GM12878 (cell line): Measurements from ENCODE around the gene SMPD4. TPM values are rescaled to one million over a fixed set of nuclear protein-coding genes. Genes with fewer than 3 reads are reported as not detected.

Experiments
- ATAC-seq: fragments of 200-7000 bp; cut with Tn5 transposase; 3 replicates; pipeline ENCODE4 v1.9.1; 2020; ENCODE audit warnings: mild to moderate bottlenecking, moderate library complexity
- BruUV-seq: library from RNA; stranded (reverse); fragments of 400-500 nt; replicated peaks from 2 replicates; lab custom pipeline; 2021; lab: Mats Ljungman, UMichigan
- CTCF ChIA-PET: fragments of 300-600 bp; sonication (Branson Sonifier 250); formaldehyde crosslinking; extraction: SDS; loops from one replicate; lab custom pipeline; 2021; ENCODE audit warnings: inconsistent platforms; lab: Yijun Ruan, JAX
- POLR2A ChIA-PET: fragments of 350-600 bp; formaldehyde crosslinking; extraction: SDS; loops from one replicate; lab custom pipeline; 2021; ENCODE audit warnings: inconsistent platforms; lab: Charles Lee
- RAD21 ChIA-PET: fragments of 300-600 bp; sonication (Branson Sonifier 250); formaldehyde crosslinking; loops from one replicate; lab custom pipeline; 2023; ENCODE audit warnings: antibody characterized with exemption; ENCODE audit not compliant: unreplicated experiment; lab: Charles Lee
- SMC1A ChIA-PET: fragments of 300-600 bp; sonication (Branson Sonifier 250); formaldehyde crosslinking; loops from one replicate; lab custom pipeline; 2023; ENCODE audit not compliant: unreplicated experiment, uncharacterized antibody; lab: Charles Lee
- DNase-seq: peaks from one replicate; pipeline ENCODE4 v3.0.0-alpha.2; 2011; ENCODE audit warnings: low read depth, low spot score
- FAIRE-seq: peaks from 3 replicates; lab custom pipeline; 2011; peaks lifted over from hg19 to GRCh38; lab: Jason Lieb, UNC
- H2AFZ ChIP-seq: 2 replicates; pipeline ENCODE4 v1.6.0; 2011; ENCODE audit warnings: low read depth, low read length, control low read depth; ENCODE audit not compliant: control insufficient read depth
- H3K27ac ChIP-seq: 2 replicates; pipeline ENCODE4 v1.5.1; 2011; ENCODE audit warnings: control low read depth; ENCODE audit not compliant: control insufficient read depth, insufficient read depth
- H3K27me3 ChIP-seq, 2 experiments: replicated peaks in 1 of 2; 2 replicates each; pipeline versions ENCODE4 v1.6.0 to v1.6.1; 2011; ENCODE audit warnings: low read length in 1 of 2; ENCODE audit not compliant: control insufficient read depth in 2 of 2, insufficient read depth in 2 of 2
- H3K36me3 ChIP-seq, 2 experiments: 2 replicates each; pipeline ENCODE4 v1.5.1; 2011; ENCODE audit warnings: low read length in 1 of 2; ENCODE audit not compliant: control insufficient read depth in 2 of 2, insufficient read depth in 2 of 2
- H3K4me1 ChIP-seq: 2 replicates; pipeline ENCODE4 v1.6.1; 2011; ENCODE audit warnings: mild to moderate bottlenecking, low read length, moderate library complexity, mixed read lengths; ENCODE audit not compliant: control insufficient read depth, insufficient read depth
- H3K4me2 ChIP-seq: 2 replicates; pipeline ENCODE4 v1.6.0; 2011; ENCODE audit warnings: control low read depth; ENCODE audit not compliant: control insufficient read depth, insufficient read depth
- H3K4me3 ChIP-seq: fragments of 200-600 bp; sonication (generic); 2 replicates; pipeline ENCODE4 v1.5.1; 2016
- H3K79me2 ChIP-seq: 2 replicates; pipeline ENCODE4 v1.6.0; 2011; ENCODE audit warnings: low read length; ENCODE audit not compliant: control insufficient read depth, insufficient read depth
- H3K9ac ChIP-seq: 2 replicates; pipeline ENCODE4 v1.8.0; 2011; ENCODE audit warnings: low read length, control low read depth, mixed read lengths; ENCODE audit not compliant: control insufficient read depth, insufficient read depth
- H3K9me3 ChIP-seq: replicated peaks from 3 replicates; pipeline ENCODE4 v1.5.1; 2011; ENCODE audit warnings: mild to moderate bottlenecking, low read length; ENCODE audit not compliant: control insufficient read depth, insufficient read depth
- H4K20me1 ChIP-seq: 2 replicates; pipeline ENCODE4 v1.6.0; 2011; ENCODE audit not compliant: control insufficient read depth, insufficient read depth
- BMI1 ChIP-seq: fragments of 450-650 bp; IDR thresholded peaks from 2 replicates; pipeline ENCODE4 v1.6.1; 2016; ENCODE audit warnings: mild to moderate bottlenecking, moderate library complexity, borderline replicate concordance
- EZH2 ChIP-seq: IDR thresholded peaks from 2 replicates; pipeline ENCODE4 v1.6.1; 2012; ENCODE audit warnings: low read depth, mild to moderate bottlenecking, control low read depth, inconsistent platforms, low read length, borderline replicate concordance; ENCODE audit not compliant: control insufficient read depth
- MXI1 ChIP-seq: fragments of 150-350 bp; IDR thresholded peaks from 2 replicates; pipeline ENCODE4 v1.6.1; 2011; ENCODE audit warnings: low read depth, mild to moderate bottlenecking, inconsistent platforms, low read length, improper control_type of control experiment
- NFIC ChIP-seq: IDR thresholded peaks from 2 replicates; pipeline ENCODE4 v1.6.1; 2012; ENCODE audit warnings: low read depth, mild to moderate bottlenecking, inconsistent platforms, low read length, moderate library complexity
- NFYA ChIP-seq: IDR thresholded peaks from 2 replicates; pipeline ENCODE4 v1.6.1; 2011; ENCODE audit warnings: low read depth, mild to moderate bottlenecking, low read length, improper control_type of control experiment, borderline replicate concordance
- NFYB ChIP-seq: IDR thresholded peaks from 2 replicates; pipeline ENCODE4 v1.6.1; 2011; ENCODE audit warnings: low read depth, mild to moderate bottlenecking, low read length, improper control_type of control experiment, moderate library complexity; ENCODE audit not compliant: insufficient read depth
- NR2F1 ChIP-seq: fragments of 450-650 bp; conservative IDR thresholded peaks from 2 replicates; pipeline ENCODE4 v1.6.1; 2017; ENCODE audit warnings: mild to moderate bottlenecking
- RFX5 ChIP-seq: IDR thresholded peaks from 2 replicates; pipeline ENCODE4 v1.6.1; 2011; ENCODE audit warnings: low read depth, low read length, improper control_type of control experiment
- TARDBP ChIP-seq: IDR thresholded peaks from 2 replicates; pipeline ENCODE4 v1.6.1; 2016; ENCODE audit warnings: borderline replicate concordance
- ZZZ3 ChIP-seq: IDR thresholded peaks from 2 replicates; pipeline ENCODE4 v1.6.1; 2011; ENCODE audit warnings: low read depth; ENCODE audit not compliant: control insufficient read depth, insufficient read length
- WGBS: methylation state at CpG from one replicate; pipeline ENCODE4 v1.1.6; 2016; ENCODE audit warnings: low lambda C conversion rate; ENCODE audit not compliant: insufficient replicate concordance, insufficient coverage; ENCODE audit errors: missing lambda C conversion rate; 5-methylcytosine and 5-hydroxymethylcytosine counted together
- in situ Hi-C: fragments of 300-500 bp; cut with MboI; formaldehyde crosslinking; loops from 9 replicates; pipeline ENCODE4 v1.14.3; 2018; ENCODE audit warnings: mixed read lengths
- intact Hi-C: fragments of 100-400 bp; cut with micrococcal nuclease; formaldehyde crosslinking; loops from one replicate; pipeline ENCODE4 v1.14.2; 2022; ENCODE audit not compliant: unreplicated experiment
- polyA plus RNA-seq, 11 experiments: library from polyadenylated mRNA; depleted of rRNA in 4 of 11; unstranded in 6 of 11; stranded (reverse) in 5 of 11; fragments of >200 nt; fragmentation: Nextera tagmentation in 4 of 11; fragmentation: Illumina TruSeq in 1 of 11; extraction: Ambion mirVana in 4 of 11; extraction: Trizol in 1 of 11; gene quantifications; 1 replicate in 1 of 11; 2 replicates in 10 of 11; pipeline versions ENCODE4 v1.2.1 to v1.2.3, GENCODE V29; 2011 to 2016; ENCODE audit warnings: inconsistent platforms in 2 of 11, missing spikeins in 2 of 11, low read depth in 1 of 11
- total RNA-seq, 4 experiments: library from RNA; depleted of rRNA in 3 of 4; stranded (reverse); fragments of >200 nt in 3 of 4; fragmentation: Illumina TruSeq in 1 of 4; extraction: Trizol in 1 of 4; gene quantifications; 2 replicates each; pipeline versions ENCODE4 v1.2.1 to v1.2.3, GENCODE V29; 2013 to 2021
- TF ChIP-seq, protein P1 (sequence below): fragments of 450-650 bp; IDR thresholded peaks from 2 replicates; pipeline ENCODE4 v1.6.1; 2017; ENCODE audit warnings: mild to moderate bottlenecking, moderate library complexity
- TF ChIP-seq, protein P2 (sequence below): fragments of 450-650 bp; IDR thresholded peaks from 2 replicates; pipeline ENCODE4 v1.6.1; 2017; ENCODE audit warnings: mild to moderate bottlenecking, moderate library complexity
- TF ChIP-seq, protein P3 (sequence below): IDR thresholded peaks from 2 replicates; pipeline ENCODE4 v1.6.1; 2011; ENCODE audit warnings: low read depth, low read length, improper control_type of control experiment, borderline replicate concordance

Gene SMPD4
- total and polyA plus RNA-seq, 10 of the 15 experiments (the other 5 are each of a cell fraction or from before 2014, with no cell fraction given): 5.0 to 82.0 (median 45.7) TPM

DNA sequence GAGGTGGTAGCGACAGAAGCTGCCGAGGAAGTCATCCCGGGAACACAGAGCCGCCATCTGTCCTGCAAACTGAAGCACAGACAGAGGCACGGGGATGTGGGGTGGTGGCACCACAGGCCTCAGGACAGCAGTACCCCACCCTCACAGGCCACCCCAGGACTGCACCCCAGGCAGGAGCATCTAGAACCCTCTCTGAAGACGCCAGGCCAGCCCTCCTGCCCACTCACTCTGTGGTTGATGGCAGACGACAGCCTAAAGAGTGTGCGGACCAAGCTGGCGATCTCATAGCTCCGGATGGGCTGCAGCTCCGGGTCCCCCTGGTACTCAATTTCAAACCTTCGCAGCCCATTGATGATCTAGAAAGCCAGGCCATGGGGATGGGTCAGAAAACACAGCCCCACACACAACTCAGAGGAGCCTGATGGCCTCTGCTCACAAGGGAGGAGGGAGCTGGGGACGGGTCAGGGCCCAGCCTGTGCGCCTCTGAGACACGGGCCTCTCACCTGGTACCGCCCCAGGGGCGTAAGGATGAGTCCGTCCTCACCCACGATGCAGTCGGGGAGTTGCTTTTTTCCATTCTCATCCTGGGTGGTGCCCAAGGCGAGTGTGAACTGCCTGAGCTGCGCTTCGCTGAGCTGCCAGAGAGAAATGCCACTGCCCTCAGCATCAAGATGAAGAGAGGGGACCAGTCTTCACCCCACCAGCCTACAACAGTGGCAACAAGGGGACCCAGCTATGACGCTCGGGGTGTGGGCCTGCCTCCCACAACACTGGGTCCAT, 28.4 kb downstream of the SMPD4 start:
- peaks cover 0 to 21% of the 10 kb centered on the region in 2 experiments; a peak in 2 of 4 replicates for H3K36me3 ChIP-seq
- no peaks in the 10 kb centered on the region for H3K27me3 ChIP-seq
- no peak overlapping the region for H3K4me2 ChIP-seq
- ChIA-PET CTCF (no interaction called here), SMC1A (no interaction called here), RAD21 (no interaction called here), POLR2A (interaction anchor here (0.5 kb wide), 1 partner anchor 819 kb away, joined by 11 read pairs; no protein-coding TSS in a partner anchor)
- intact Hi-C loops: no loop called here
- no peak overlapping the region for H3K9ac ChIP-seq
- ATAC-seq (no peak), DNase-seq (no peak), FAIRE-seq (no peak)
- BruUV-seq: no TSS peak
- H3K9me3 ChIP-seq: no peaks in the 10 kb centered on the region
- H3K27ac ChIP-seq: no peak overlapping the region
- H4K20me1 ChIP-seq: no peaks in the 10 kb centered on the region
- no peak overlapping the region for H2AFZ ChIP-seq
- 94% methylated on average over 25 of the region's 25 CpGs for WGBS
- in situ Hi-C loops: loop anchor here (10.0 kb wide), 1 partner anchor 1522 kb away; no protein-coding TSS in a partner anchor
- peaks cover 9% of the 10 kb centered on the region for H3K4me1 ChIP-seq
- no peak overlapping the region for H3K4me3 ChIP-seq
- no peaks in the 10 kb centered on the region for H3K79me2 ChIP-seq
- TF ChIP-seq, protein P1, sequence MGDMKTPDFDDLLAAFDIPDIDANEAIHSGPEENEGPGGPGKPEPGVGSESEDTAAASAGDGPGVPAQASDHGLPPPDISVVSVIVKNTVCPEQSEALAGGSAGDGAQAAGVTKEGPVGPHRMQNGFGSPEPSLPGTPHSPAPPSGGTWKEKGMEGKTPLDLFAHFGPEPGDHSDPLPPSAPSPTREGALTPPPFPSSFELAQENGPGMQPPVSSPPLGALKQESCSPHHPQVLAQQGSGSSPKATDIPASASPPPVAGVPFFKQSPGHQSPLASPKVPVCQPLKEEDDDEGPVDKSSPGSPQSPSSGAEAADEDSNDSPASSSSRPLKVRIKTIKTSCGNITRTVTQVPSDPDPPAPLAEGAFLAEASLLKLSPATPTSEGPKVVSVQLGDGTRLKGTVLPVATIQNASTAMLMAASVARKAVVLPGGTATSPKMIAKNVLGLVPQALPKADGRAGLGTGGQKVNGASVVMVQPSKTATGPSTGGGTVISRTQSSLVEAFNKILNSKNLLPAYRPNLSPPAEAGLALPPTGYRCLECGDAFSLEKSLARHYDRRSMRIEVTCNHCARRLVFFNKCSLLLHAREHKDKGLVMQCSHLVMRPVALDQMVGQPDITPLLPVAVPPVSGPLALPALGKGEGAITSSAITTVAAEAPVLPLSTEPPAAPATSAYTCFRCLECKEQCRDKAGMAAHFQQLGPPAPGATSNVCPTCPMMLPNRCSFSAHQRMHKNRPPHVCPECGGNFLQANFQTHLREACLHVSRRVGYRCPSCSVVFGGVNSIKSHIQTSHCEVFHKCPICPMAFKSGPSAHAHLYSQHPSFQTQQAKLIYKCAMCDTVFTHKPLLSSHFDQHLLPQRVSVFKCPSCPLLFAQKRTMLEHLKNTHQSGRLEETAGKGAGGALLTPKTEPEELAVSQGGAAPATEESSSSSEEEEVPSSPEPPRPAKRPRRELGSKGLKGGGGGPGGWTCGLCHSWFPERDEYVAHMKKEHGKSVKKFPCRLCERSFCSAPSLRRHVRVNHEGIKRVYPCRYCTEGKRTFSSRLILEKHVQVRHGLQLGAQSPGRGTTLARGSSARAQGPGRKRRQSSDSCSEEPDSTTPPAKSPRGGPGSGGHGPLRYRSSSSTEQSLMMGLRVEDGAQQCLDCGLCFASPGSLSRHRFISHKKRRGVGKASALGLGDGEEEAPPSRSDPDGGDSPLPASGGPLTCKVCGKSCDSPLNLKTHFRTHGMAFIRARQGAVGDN: no peak
- TF ChIP-seq BMI1 (no peak), EZH2 (no peak), NFYA (no peak), RFX5 (no peak), NFIC (no peak), MXI1 (no peak), TARDBP (no peak), NR2F1 (no peak), NFYB (no peak), ZZZ3 (no peak)
- TF ChIP-seq, protein P2, sequence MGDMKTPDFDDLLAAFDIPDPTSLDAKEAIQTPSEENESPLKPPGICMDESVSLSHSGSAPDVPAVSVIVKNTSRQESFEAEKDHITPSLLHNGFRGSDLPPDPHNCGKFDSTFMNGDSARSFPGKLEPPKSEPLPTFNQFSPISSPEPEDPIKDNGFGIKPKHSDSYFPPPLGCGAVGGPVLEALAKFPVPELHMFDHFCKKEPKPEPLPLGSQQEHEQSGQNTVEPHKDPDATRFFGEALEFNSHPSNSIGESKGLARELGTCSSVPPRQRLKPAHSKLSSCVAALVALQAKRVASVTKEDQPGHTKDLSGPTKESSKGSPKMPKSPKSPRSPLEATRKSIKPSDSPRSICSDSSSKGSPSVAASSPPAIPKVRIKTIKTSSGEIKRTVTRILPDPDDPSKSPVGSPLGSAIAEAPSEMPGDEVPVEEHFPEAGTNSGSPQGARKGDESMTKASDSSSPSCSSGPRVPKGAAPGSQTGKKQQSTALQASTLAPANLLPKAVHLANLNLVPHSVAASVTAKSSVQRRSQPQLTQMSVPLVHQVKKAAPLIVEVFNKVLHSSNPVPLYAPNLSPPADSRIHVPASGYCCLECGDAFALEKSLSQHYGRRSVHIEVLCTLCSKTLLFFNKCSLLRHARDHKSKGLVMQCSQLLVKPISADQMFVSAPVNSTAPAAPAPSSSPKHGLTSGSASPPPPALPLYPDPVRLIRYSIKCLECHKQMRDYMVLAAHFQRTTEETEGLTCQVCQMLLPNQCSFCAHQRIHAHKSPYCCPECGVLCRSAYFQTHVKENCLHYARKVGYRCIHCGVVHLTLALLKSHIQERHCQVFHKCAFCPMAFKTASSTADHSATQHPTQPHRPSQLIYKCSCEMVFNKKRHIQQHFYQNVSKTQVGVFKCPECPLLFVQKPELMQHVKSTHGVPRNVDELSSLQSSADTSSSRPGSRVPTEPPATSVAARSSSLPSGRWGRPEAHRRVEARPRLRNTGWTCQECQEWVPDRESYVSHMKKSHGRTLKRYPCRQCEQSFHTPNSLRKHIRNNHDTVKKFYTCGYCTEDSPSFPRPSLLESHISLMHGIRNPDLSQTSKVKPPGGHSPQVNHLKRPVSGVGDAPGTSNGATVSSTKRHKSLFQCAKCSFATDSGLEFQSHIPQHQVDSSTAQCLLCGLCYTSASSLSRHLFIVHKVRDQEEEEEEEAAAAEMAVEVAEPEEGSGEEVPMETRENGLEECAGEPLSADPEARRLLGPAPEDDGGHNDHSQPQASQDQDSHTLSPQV: no peak
- TF ChIP-seq, protein P3, sequence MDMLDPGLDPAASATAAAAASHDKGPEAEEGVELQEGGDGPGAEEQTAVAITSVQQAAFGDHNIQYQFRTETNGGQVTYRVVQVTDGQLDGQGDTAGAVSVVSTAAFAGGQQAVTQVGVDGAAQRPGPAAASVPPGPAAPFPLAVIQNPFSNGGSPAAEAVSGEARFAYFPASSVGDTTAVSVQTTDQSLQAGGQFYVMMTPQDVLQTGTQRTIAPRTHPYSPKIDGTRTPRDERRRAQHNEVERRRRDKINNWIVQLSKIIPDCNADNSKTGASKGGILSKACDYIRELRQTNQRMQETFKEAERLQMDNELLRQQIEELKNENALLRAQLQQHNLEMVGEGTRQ: no peak
